GM10266 (cell line): ENCODE data around the gene ARRDC1.

Experiments
- DNase-seq: peaks from one replicate; pipeline ENCODE4 v3.0.0; 2012; ENCODE audit errors: extremely low spot score
- TF ChIP-seq, protein P1 (sequence below): IDR thresholded peaks from 2 replicates; pipeline ENCODE4 v1.5.1; 2012; ENCODE audit warnings: mild to moderate bottlenecking, low read depth; ENCODE audit not compliant: control insufficient read depth, insufficient read depth; ENCODE audit errors: missing control alignments

ARRDC1 gene

DNA sequence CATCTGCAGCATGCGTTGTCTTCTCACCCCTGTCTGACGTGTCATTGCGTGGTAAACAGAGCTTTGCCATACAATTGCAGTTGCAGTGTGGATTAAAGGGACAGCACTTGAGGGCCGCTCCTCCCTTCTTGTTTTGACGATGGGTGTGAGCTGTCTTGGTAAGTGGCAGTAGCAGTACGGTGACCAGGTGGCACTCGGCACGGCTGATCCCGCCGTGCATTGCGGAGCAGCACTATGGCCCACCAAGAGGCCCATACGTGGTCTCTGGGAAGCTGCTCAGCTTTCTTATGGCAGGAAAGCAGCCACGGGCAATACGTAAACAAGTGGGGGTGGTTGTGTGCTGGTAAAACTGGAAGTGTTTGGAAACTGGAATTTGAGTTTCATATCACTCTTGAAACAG, 38.4 kb downstream of the ARRDC1 start:
- DNase-seq: no peak
- TF ChIP-seq, protein P1, sequence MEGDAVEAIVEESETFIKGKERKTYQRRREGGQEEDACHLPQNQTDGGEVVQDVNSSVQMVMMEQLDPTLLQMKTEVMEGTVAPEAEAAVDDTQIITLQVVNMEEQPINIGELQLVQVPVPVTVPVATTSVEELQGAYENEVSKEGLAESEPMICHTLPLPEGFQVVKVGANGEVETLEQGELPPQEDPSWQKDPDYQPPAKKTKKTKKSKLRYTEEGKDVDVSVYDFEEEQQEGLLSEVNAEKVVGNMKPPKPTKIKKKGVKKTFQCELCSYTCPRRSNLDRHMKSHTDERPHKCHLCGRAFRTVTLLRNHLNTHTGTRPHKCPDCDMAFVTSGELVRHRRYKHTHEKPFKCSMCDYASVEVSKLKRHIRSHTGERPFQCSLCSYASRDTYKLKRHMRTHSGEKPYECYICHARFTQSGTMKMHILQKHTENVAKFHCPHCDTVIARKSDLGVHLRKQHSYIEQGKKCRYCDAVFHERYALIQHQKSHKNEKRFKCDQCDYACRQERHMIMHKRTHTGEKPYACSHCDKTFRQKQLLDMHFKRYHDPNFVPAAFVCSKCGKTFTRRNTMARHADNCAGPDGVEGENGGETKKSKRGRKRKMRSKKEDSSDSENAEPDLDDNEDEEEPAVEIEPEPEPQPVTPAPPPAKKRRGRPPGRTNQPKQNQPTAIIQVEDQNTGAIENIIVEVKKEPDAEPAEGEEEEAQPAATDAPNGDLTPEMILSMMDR: no peak

DNA sequence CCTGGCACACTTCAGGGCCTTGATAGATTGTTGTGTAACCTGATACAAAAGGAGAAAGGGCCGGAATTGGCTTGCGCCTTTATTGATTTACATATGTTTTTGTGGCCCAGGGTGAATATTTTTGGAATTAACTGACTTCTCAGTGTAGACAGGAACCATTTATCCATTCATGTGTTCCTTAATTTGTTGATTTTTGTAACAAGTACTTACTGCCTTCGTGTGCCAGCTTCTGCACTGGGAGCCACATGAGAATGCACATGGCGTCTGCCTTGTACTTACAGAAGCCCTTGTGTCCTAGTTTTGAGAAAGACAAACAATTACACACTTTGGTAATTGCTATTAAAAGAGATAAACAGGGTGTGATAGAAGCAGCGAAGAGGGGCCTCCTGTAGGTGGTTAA, 39.7 kb downstream of the ARRDC1 start:
- TF ChIP-seq, protein P1: no peak
- DNase-seq: no peak

DNA sequence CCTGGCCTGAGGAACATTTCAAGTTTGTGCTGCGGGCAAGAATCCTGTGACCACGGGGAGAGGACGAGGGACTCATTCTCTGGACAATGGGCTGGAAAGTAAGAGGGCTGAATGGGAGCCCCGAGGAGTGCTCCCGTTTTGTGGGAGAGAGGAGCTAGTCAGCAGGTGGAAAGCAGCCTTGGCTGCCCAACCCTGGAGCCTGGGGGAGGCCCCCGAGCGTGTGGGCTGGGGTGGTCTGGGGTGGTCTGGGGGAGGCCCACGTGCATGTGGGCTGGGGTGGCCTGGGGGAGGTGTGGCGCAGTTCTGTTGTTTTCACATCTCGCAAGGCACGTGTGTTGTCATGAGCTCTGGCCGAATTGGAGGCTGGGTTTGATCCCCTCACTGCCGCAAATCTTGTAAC, 40.9 kb downstream of the ARRDC1 start:
- TF ChIP-seq, protein P1: no peak
- DNase-seq: no peak

DNA sequence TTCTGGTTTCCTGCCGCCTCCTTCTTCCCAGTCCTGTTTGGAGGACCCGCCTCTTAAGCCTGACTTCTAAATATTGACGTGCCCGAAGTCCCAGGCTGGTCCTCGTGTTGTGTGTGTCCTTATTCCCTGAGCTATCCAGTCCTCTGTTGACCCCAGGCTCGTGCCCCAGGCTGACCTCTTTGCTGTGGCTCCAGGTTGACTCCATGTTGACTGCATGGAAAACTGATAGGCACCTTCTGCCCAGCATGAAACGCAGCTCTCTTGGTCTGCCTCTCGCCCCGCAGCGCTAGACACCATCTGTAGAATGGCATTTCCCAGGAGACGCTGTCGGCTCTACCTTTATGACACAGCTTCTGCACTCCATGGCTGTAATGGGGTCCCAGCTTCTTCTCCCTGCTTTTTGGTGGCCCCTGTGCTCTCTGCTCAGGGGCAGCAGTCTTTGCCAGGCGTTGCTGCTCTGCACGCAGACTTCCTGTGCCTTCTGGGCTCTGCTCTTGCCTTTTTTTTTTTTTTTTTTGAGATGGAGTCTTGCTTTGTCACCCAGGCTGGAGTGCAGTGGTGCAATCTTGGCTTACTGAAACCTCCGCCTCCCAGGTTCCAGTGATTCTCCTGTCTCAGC, 41.7 kb downstream of the ARRDC1 start:
- no peak for DNase-seq
- TF ChIP-seq, protein P1: no peak

DNA sequence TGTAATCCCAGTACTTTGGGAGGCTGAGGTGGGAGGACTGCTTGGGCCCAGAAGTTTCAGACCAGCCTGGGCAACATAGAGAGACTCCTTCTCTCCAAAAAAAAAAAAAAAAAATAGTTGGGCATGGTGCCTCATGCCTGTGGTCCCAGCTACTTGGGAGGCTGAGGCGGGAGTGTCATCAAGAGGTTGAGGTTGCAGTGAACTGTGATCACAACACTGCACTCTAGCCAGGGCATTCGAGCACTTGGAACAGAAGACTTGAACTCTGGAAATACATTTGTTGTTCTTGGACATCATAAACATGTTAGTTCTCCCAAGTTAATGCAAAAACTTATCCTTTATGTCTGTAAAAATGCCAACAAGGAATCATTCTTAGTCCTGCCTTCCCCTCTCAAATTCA, 42.9 kb downstream of the ARRDC1 start:
- TF ChIP-seq, protein P1: no peak
- no peak for DNase-seq

DNA sequence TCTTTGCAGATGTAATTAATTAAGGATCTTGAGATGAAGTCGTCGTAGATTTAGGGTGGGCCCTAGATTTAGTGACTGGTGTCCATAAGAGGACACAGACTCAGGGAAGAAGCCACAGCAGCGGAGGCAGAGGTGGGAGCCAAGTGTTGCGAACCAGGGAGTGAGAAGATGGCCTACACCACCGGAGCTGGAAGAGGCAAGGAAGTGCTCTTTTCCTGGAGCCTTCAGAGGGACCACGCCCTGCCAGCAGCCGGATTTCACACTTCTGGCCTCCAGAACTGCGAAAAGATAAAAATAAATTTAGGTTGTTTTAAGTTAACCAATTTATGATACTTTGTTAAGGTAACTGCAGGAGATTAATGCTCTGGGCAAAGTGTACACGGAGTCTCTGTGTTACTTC, 44.1 kb downstream of the ARRDC1 start:
- TF ChIP-seq, protein P1: no peak
- no peak for DNase-seq

DNA sequence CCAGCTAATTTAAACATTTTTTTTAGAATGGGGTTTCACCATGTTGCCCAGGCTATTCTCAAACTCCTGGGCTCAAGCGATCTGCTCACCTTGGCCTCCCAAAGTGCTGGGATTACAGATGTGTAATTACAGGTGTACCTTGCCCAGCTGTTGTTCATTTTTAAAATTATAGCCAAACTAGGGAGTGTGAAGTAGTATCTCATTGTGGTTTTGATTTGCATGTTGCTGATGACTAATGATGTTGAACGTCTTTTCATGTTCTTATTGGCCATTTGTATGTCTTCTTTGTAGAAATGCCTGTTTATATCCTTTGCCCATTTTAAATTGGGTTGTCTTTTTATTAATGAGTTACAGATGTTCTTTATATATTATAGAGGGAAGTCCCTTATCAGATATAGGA, 44.8 kb downstream of the ARRDC1 start:
- TF ChIP-seq, protein P1: no peak
- no peak for DNase-seq
